Central memory CD8-positive, alpha-beta T cell (primary cell): ENCODE measurements around the gene PKD1.
A peak's percentile ranks its signal among the peaks of the same experiment; 100 is the strongest.

Experiments used
- ATAC-seq: fragments of 150-1000 bp; cut with Tn5 transposase; replicated peaks from 2 replicates; pipeline ENCODE4 v1.10.0; 2022; ENCODE audit warnings: mild to moderate bottlenecking, moderate FRiP score, moderate number of reproducible peaks; ENCODE audit not compliant: poor library complexity, severe bottlenecking; ENCODE audit errors: extremely low read depth
- DNase-seq, 2 donors: peaks; one replicate each; pipeline ENCODE4 v3.0.0; 2021; ENCODE audit warnings: low spot score in 2 of 2
- H3K27ac Mint-ChIP-seq: one replicate; pipeline ENCODE4 v1.8.0; 2022; ENCODE audit warnings: low read depth, mild to moderate bottlenecking, moderate library complexity, mixed read lengths
- H3K27me3 Mint-ChIP-seq: one replicate; pipeline ENCODE4 v1.8.0; 2022; ENCODE audit warnings: mixed read lengths
- H3K36me3 Mint-ChIP-seq: one replicate; pipeline ENCODE4 v1.8.0; 2022; ENCODE audit warnings: mild to moderate bottlenecking, moderate library complexity, mixed read lengths; ENCODE audit not compliant: insufficient read depth
- H3K4me1 Mint-ChIP-seq: one replicate; pipeline ENCODE4 v1.8.0; 2022; ENCODE audit warnings: mixed read lengths
- H3K4me3 Mint-ChIP-seq: one replicate; pipeline ENCODE4 v1.8.0; 2022; ENCODE audit warnings: mild to moderate bottlenecking, moderate library complexity, mixed read lengths
- H3K9me3 Mint-ChIP-seq: one replicate; pipeline ENCODE4 v1.8.0; 2022; ENCODE audit warnings: mixed read lengths

Gene PKD1

GRCh38 chr16:2176047-2176446 is 40.3 kb upstream of the PKD1 start:
- ATAC-seq = no peak
- no peaks in the 10 kb centered on the region for H3K9me3 Mint-ChIP-seq

GRCh38 chr16:2175454-2175853 is 39.8 kb upstream of the PKD1 start:
- Mint-ChIP-seq H3K4me3 (no peak overlapping the region), H3K4me1 (no peaks in the 10 kb centered on the region), H3K27ac (no peak overlapping the region), H3K9me3 (no peaks in the 10 kb centered on the region), H3K36me3 (peaks cover 6% of the 10 kb centered on the region), H3K27me3 (no peaks in the 10 kb centered on the region)
- DNase-seq = no peak
- ATAC-seq = no peak

More at GRCh38 chr16:2176047-2176446, 40.3 kb upstream of the PKD1 start:
- Mint-ChIP-seq H3K4me1 (no peaks in the 10 kb centered on the region), H3K36me3 (peaks cover 6% of the 10 kb centered on the region), H3K27me3 (no peaks in the 10 kb centered on the region), H3K4me3 (no peak overlapping the region), H3K27ac (no peak overlapping the region)
- no peak for DNase-seq

GRCh38 chr16:2174396-2175131 is 38.9 kb upstream of the PKD1 start:
- Mint-ChIP-seq H3K9me3 (no peaks in the 10 kb centered on the region), H3K4me3 (no peak overlapping the region), H3K4me1 (no peaks in the 10 kb centered on the region), H3K27me3 (no peaks in the 10 kb centered on the region), H3K36me3 (peaks cover 6% of the 10 kb centered on the region), H3K27ac (no peak overlapping the region)
- ATAC-seq (no peak), DNase-seq (no peak)

GRCh38 chr16:2173916-2174315 is 38.2 kb upstream of the PKD1 start:
- no peak overlapping the region for H3K4me3 Mint-ChIP-seq
- no peak for DNase-seq
- H3K4me1 Mint-ChIP-seq = no peaks in the 10 kb centered on the region
- ATAC-seq = no peak
- H3K27me3 Mint-ChIP-seq = no peaks in the 10 kb centered on the region
- H3K9me3 Mint-ChIP-seq = no peaks in the 10 kb centered on the region
- H3K27ac Mint-ChIP-seq = no peak overlapping the region
- H3K36me3 Mint-ChIP-seq = peaks cover 5% of the 10 kb centered on the region

- Mint-ChIP-seq H3K27ac (no peak overlapping the region), H3K36me3 (peaks cover 3% of the 10 kb centered on the region), H3K27me3 (no peaks in the 10 kb centered on the region), H3K4me3 (no peak overlapping the region), H3K4me1 (no peaks in the 10 kb centered on the region), H3K9me3 (no peaks in the 10 kb centered on the region)
- DNase-seq (no peak), ATAC-seq (no peak)
These were observed 37.7 kb upstream of the PKD1 start for GRCh38 chr16:2173366-2173765.

GRCh38 chr16:2172688-2173335 is 37.1 kb upstream of the PKD1 start:
- H3K4me3 Mint-ChIP-seq = no peak overlapping the region
- no peaks in the 10 kb centered on the region for H3K27me3 Mint-ChIP-seq
- no peaks in the 10 kb centered on the region for H3K4me1 Mint-ChIP-seq
- H3K27ac Mint-ChIP-seq = no peak overlapping the region
- DNase-seq = no peak
- peaks cover 3% of the 10 kb centered on the region for H3K36me3 Mint-ChIP-seq
- H3K9me3 Mint-ChIP-seq = no peaks in the 10 kb centered on the region
- ATAC-seq = no peak

- no peaks in the 10 kb centered on the region for H3K27me3 Mint-ChIP-seq
- no peaks in the 10 kb centered on the region for H3K4me1 Mint-ChIP-seq
- peaks cover 2% of the 10 kb centered on the region for H3K36me3 Mint-ChIP-seq
- no peaks in the 10 kb centered on the region for H3K9me3 Mint-ChIP-seq
- ATAC-seq = no peak
- H3K27ac Mint-ChIP-seq = no peak overlapping the region
- no peak for DNase-seq
- no peak overlapping the region for H3K4me3 Mint-ChIP-seq
These were observed 36.0 kb upstream of the PKD1 start for GRCh38 chr16:2171601-2172178.

GRCh38 chr16:2170587-2171435 is 35.1 kb upstream of the PKD1 start:
- peaks cover 4% of the 10 kb centered on the region for H3K4me1 Mint-ChIP-seq

GRCh38 chr16:2170080-2170479 is 34.4 kb upstream of the PKD1 start:
- DNase-seq (no peak), ATAC-seq (no peak)
- Mint-ChIP-seq H3K36me3 (peaks cover 2% of the 10 kb centered on the region), H3K27me3 (no peaks in the 10 kb centered on the region), H3K9me3 (no peaks in the 10 kb centered on the region), H3K27ac (no peak overlapping the region), H3K4me3 (no peak overlapping the region), H3K4me1 (peaks cover 4% of the 10 kb centered on the region)

More at GRCh38 chr16:2170587-2171435, 35.1 kb upstream of the PKD1 start:
- ATAC-seq (no peak), DNase-seq (no peak)
- Mint-ChIP-seq H3K27ac (no peak overlapping the region), H3K9me3 (no peaks in the 10 kb centered on the region), H3K36me3 (peaks cover 2% of the 10 kb centered on the region), H3K27me3 (no peaks in the 10 kb centered on the region), H3K4me3 (no peak overlapping the region)

- no peak for ATAC-seq
- Mint-ChIP-seq H3K4me3 (no peak overlapping the region), H3K36me3 (no peaks in the 10 kb centered on the region), H3K9me3 (no peaks in the 10 kb centered on the region), H3K27me3 (no peaks in the 10 kb centered on the region), H3K27ac (peak overlapping the region; percentile 64), H3K4me1 (peaks cover 4% of the 10 kb centered on the region)
- DNase-seq = no peak
These were observed 31.5 kb upstream of the PKD1 start for GRCh38 chr16:2167068-2167638.

- DNase-seq (no peak), ATAC-seq (no peak)
- Mint-ChIP-seq H3K9me3 (no peaks in the 10 kb centered on the region), H3K27ac (peak overlapping the region; percentile 78), H3K36me3 (no peaks in the 10 kb centered on the region), H3K4me1 (peaks cover 4% of the 10 kb centered on the region), H3K27me3 (no peaks in the 10 kb centered on the region), H3K4me3 (no peak overlapping the region)
These were observed 30.8 kb upstream of the PKD1 start for GRCh38 chr16:2166263-2167067.
